Coronary artery (tissue), 2 donors: ENCODE data around the gene PGK1.

Source experiments
- DNase-seq: peaks from one replicate; pipeline ENCODE4 v3.0.0-alpha.2; 2017; ENCODE audit warnings: low spot score
- H3K27ac ChIP-seq, 2 donors: fragments of 200-600 bp; sonication (generic); one replicate each; pipeline ENCODE4 v1.5.1; 2016 to 2019
- H3K4me3 ChIP-seq: fragments of 200-600 bp; sonication (generic); 2 replicates; pipeline ENCODE4 v1.5.1; 2016; ENCODE audit warnings: mild to moderate bottlenecking, moderate library complexity
- CTCF ChIP-seq: fragments of 200-600 bp; sonication (generic); IDR thresholded peaks from one replicate; pipeline ENCODE4 v1.5.1; 2019; ENCODE audit warnings: antibody characterized with exemption

The PGK1 gene

GRCh38 chrX:78165425-78165824 lies 61.4 kb downstream of the PGK1 start:
- H3K4me3 ChIP-seq = no peak overlapping the region
- DNase-seq = no peak
- no peak for TF ChIP-seq CTCF
- H3K27ac ChIP-seq = no peak overlapping the region

- no peak overlapping the region for H3K4me3 ChIP-seq
- no peak for TF ChIP-seq CTCF
- no peak overlapping the region for H3K27ac ChIP-seq
- DNase-seq = no peak
Measured at GRCh38 chrX:78168065-78168464, 64.0 kb downstream of the PGK1 start.
